Small intestine (tissue), 7 donors: ENCODE measurements around the gene COL6A3. TPM values are rescaled to one million over a fixed set of nuclear protein-coding genes. Genes with fewer than 3 reads are reported as not detected.

Experiments used
- DNase-seq, 2 donors: peaks; one replicate each; pipeline versions ENCODE4 v3.0.0 to v3.0.0-alpha.2; 2013
- FAIRE-seq: peaks from 2 replicates; lab custom pipeline; 2012; peaks lifted over from hg19 to GRCh38; lab: Jason Lieb, UNC
- H3K27ac ChIP-seq, 3 donors: one replicate each; pipeline ENCODE4 v1.5.1; 2013; ENCODE audit warnings: low read length in 2 of 3, mild to moderate bottlenecking in 2 of 3, control low read depth in 1 of 3, inconsistent platforms in 1 of 3, low read depth in 1 of 3, moderate library complexity in 1 of 3
- H3K27me3 ChIP-seq, 3 donors: one replicate each; pipeline ENCODE4 v1.6.1; 2013; ENCODE audit warnings: low read length in 3 of 3, inconsistent platforms in 1 of 3; ENCODE audit not compliant: control insufficient read depth in 3 of 3, insufficient read depth in 3 of 3
- H3K36me3 ChIP-seq, 3 donors: one replicate each; pipeline ENCODE4 v1.6.1; 2013; ENCODE audit warnings: low read length in 3 of 3, inconsistent platforms in 1 of 3, low read depth in 1 of 3, mild to moderate bottlenecking in 1 of 3, moderate library complexity in 1 of 3; ENCODE audit not compliant: control insufficient read depth in 3 of 3, insufficient read depth in 2 of 3
- H3K4me1 ChIP-seq, 3 donors: one replicate each; pipeline ENCODE4 v1.6.1; 2013; ENCODE audit warnings: low read length in 2 of 3, inconsistent platforms in 1 of 3, low read depth in 1 of 3, mild to moderate bottlenecking in 1 of 3, moderate library complexity in 1 of 3; ENCODE audit not compliant: control insufficient read depth in 3 of 3, insufficient read depth in 2 of 3
- H3K4me3 ChIP-seq, 3 donors: one replicate each; pipeline ENCODE4 v1.5.1; 2013; ENCODE audit warnings: low read length in 3 of 3, control low read depth in 1 of 3, inconsistent platforms in 1 of 3, low read depth in 1 of 3, mild to moderate bottlenecking in 1 of 3, moderate library complexity in 1 of 3
- H3K9me3 ChIP-seq, 2 donors: one replicate each; pipeline ENCODE4 v1.6.1; 2013; ENCODE audit warnings: low read depth in 1 of 2, low read length in 1 of 2; ENCODE audit not compliant: control insufficient read depth in 2 of 2, insufficient read depth in 1 of 2
- WGBS, 3 donors: extraction: QIAGEN DNeasy Blood & Tissue Kit; methylation state at CpG; one replicate each; pipeline ENCODE4 v1.1.7; 2013; 5-methylcytosine and 5-hydroxymethylcytosine counted together
- polyA plus RNA-seq, 4 donors: library from polyadenylated mRNA; stranded (reverse) in 3 of 4; unstranded in 1 of 4; fragments of 200-250 nt in 3 of 4; fragments of 120-200 nt in 1 of 4; gene quantifications; one replicate each; pipeline versions ENCODE4 v1.2.1 to v1.2.3, GENCODE V29; 2013
- donor health status: healthy with polysubstance abuse.
- donor health status: control.
- donor health status: control.
- donor health status: Bipolar disorder and iron deficiency.
- donor health status: healthy.

The COL6A3 gene
- polyA plus RNA-seq, 4 donors, result 0.89 to 92.4 (median 26.7) TPM

GRCh38 chr2:237392186-237392585 lies 21.8 kb downstream of the COL6A3 start:
- H3K36me3 ChIP-seq, result peaks cover 0 to 15% (median 0%) of the 10 kb centered on the region in 3 donors
- FAIRE-seq, result no peak
- DNase-seq, result no peak
- H3K27ac ChIP-seq, result no peak overlapping the region
- H3K4me1 ChIP-seq, result no peaks in the 10 kb centered on the region
- H3K9me3 ChIP-seq, result no peaks in the 10 kb centered on the region
- 82 to 89% (median 86%) methylated on average over 1 of the region's 1 CpG for WGBS, 3 donors
- H3K4me3 ChIP-seq, result no peak overlapping the region
- H3K27me3 ChIP-seq, result peaks cover 0 to 11% (median 0%) of the 10 kb centered on the region in 3 donors

- no peak overlapping the region for H3K27ac ChIP-seq
- DNase-seq (no peak), FAIRE-seq (no peak)
- H3K9me3 ChIP-seq, result no peaks in the 10 kb centered on the region
- H3K4me3 ChIP-seq, result no peak overlapping the region
- 60 to 71% (median 67%) methylated on average over 5 of the region's 5 CpGs for WGBS, 3 donors
- H3K36me3 ChIP-seq, result peaks cover 0 to 15% (median 0%) of the 10 kb centered on the region in 3 donors
- peaks cover 0 to 11% (median 0%) of the 10 kb centered on the region in 3 donors for H3K27me3 ChIP-seq
- no peaks in the 10 kb centered on the region for H3K4me1 ChIP-seq
Observed at GRCh38 chr2:237391140-237391539, 22.8 kb downstream of the COL6A3 start.

- Histone ChIP-seq H3K27ac (no peak overlapping the region), H3K27me3 (peaks cover 0 to 9% (median 0%) of the 10 kb centered on the region in 3 donors), H3K4me1 (no peaks in the 10 kb centered on the region), H3K36me3 (peaks cover 0 to 13% (median 0%) of the 10 kb centered on the region in 3 donors), H3K4me3 (no peak overlapping the region), H3K9me3 (no peaks in the 10 kb centered on the region)
- FAIRE-seq (no peak), DNase-seq (no peak)
- 68 to 78% (median 69%) methylated on average over 2 of the region's 2 CpGs for WGBS, 3 donors
Observed at GRCh38 chr2:237390235-237390634, 23.7 kb downstream of the COL6A3 start.

- no peak for FAIRE-seq
- no peak for DNase-seq
- 79 to 83% (median 82%) methylated on average over 3 of the region's 3 CpGs for WGBS, 3 donors
- Histone ChIP-seq H3K27me3 (peaks cover 0 to 9% (median 0%) of the 10 kb centered on the region in 3 donors), H3K4me3 (no peak overlapping the region), H3K27ac (no peak overlapping the region), H3K4me1 (no peaks in the 10 kb centered on the region), H3K9me3 (no peaks in the 10 kb centered on the region), H3K36me3 (peaks cover 0 to 13% (median 0%) of the 10 kb centered on the region in 3 donors)
Observed at GRCh38 chr2:237389831-237390230, 24.1 kb downstream of the COL6A3 start.

GRCh38 chr2:237388036-237388435 lies 25.9 kb downstream of the COL6A3 start:
- H3K4me3 ChIP-seq, result no peak overlapping the region
- peaks cover 0 to 6% (median 0%) of the 10 kb centered on the region in 3 donors for H3K27me3 ChIP-seq
- no peaks in the 10 kb centered on the region for H3K4me1 ChIP-seq
- H3K9me3 ChIP-seq, result no peaks in the 10 kb centered on the region
- DNase-seq, result no peak
- peaks cover 0 to 9% (median 0%) of the 10 kb centered on the region in 3 donors for H3K36me3 ChIP-seq
- no peak for FAIRE-seq
- H3K27ac ChIP-seq, result no peak overlapping the region
- 85 to 88% (median 86%) methylated on average over 5 of the region's 5 CpGs for WGBS, 3 donors

GRCh38 chr2:237384672-237385020 lies 29.3 kb downstream of the COL6A3 start:
- FAIRE-seq, result no peak
- peak overlapping the region in 1 of 3 donors; percentile 68 for H3K27ac ChIP-seq

GRCh38 chr2:237383991-237384671 lies 29.8 kb downstream of the COL6A3 start:
- no peaks in the 10 kb centered on the region for H3K27me3 ChIP-seq
- no peak for FAIRE-seq
- H3K4me3 ChIP-seq, result no peak overlapping the region
- H3K4me1 ChIP-seq, result no peaks in the 10 kb centered on the region
- 73 to 85% (median 81%) methylated on average over 6 of the region's 6 CpGs for WGBS, 3 donors
- H3K27ac ChIP-seq, result peak overlapping the region in 1 of 3 donors; percentile 68
- no peaks in the 10 kb centered on the region for H3K9me3 ChIP-seq
- peaks cover 0 to 13% (median 0%) of the 10 kb centered on the region in 3 donors for H3K36me3 ChIP-seq
- no peak for DNase-seq

More at GRCh38 chr2:237384672-237385020, 29.3 kb downstream of the COL6A3 start:
- Histone ChIP-seq H3K9me3 (no peaks in the 10 kb centered on the region), H3K4me1 (no peaks in the 10 kb centered on the region), H3K36me3 (peaks cover 0 to 13% (median 0%) of the 10 kb centered on the region in 3 donors), H3K27me3 (no peaks in the 10 kb centered on the region), H3K4me3 (no peak overlapping the region)
- DNase-seq, result no peak

- Histone ChIP-seq H3K27me3 (no peaks in the 10 kb centered on the region), H3K4me1 (no peaks in the 10 kb centered on the region), H3K4me3 (no peak overlapping the region), H3K27ac (no peak overlapping the region), H3K36me3 (peaks cover 0 to 18% (median 2%) of the 10 kb centered on the region in 3 donors), H3K9me3 (no peaks in the 10 kb centered on the region)
- DNase-seq (no peak), FAIRE-seq (no peak)
- WGBS, 3 donors, result 82 to 94% (median 87%) methylated on average over 6 of the region's 6 CpGs
Observed at GRCh38 chr2:237380768-237381167, 33.2 kb downstream of the COL6A3 start.
